ENCODE data around the gene INAVA. TPM values are rescaled to one million over a fixed set of nuclear protein-coding genes. Genes with fewer than 3 reads are reported as not detected.

Gene INAVA
- total and polyA plus RNA-seq, 9 of the 15 experiments (the other 6 are each of a cell fraction or from before 2014, with no cell fraction given) = 0.09 TPM; not detected in 8

GRCh38 chr1:200931776-200932175, 37.1 kb downstream of the INAVA start (continued):
- no peak for TF ChIP-seq MGA (IDR thresholded peaks at IDR 0.05)
- no peak for TF ChIP-seq TCFL5 (CRISPR knock-in tag; conservative IDR thresholded peaks at IDR 0.05)
